HG03354 (cell line): ENCODE measurements around the gene GRN.
"Not testable (repeated sequence)": the region's sequence is repeated elsewhere in the genome, so short reads cannot be mapped to it uniquely, and the experiment has no call there.

ENCODE experiments used
- ATAC-seq: cut with Tn5 transposase; IDR thresholded peaks from one replicate; pipeline ENCODE4 v1.9.1; 2021; ENCODE audit warnings: mild to moderate bottlenecking; ENCODE audit not compliant: unreplicated experiment, poor library complexity, severe bottlenecking

The GRN gene

DNA sequence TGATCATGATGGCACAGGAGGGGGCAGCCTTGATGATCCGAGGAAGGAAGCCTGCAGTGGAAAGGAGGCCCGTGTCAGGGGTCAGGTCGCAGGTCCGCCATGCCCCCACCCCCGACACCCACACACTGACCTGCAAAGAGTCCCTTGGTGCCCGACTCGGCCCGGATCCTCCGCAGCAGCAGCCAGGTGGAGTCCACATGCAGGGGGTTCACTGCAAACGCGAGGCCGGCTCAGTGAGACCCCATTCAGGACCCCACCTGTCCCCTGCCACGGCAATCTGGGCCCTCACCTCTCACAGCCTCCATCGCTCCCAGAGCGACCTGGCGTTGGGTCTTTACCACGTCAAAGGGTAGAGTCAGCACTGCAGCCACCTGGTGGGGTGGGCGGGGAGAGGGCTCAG is 25.0 kb upstream of the GRN start:
- ATAC-seq: no peak

DNA sequence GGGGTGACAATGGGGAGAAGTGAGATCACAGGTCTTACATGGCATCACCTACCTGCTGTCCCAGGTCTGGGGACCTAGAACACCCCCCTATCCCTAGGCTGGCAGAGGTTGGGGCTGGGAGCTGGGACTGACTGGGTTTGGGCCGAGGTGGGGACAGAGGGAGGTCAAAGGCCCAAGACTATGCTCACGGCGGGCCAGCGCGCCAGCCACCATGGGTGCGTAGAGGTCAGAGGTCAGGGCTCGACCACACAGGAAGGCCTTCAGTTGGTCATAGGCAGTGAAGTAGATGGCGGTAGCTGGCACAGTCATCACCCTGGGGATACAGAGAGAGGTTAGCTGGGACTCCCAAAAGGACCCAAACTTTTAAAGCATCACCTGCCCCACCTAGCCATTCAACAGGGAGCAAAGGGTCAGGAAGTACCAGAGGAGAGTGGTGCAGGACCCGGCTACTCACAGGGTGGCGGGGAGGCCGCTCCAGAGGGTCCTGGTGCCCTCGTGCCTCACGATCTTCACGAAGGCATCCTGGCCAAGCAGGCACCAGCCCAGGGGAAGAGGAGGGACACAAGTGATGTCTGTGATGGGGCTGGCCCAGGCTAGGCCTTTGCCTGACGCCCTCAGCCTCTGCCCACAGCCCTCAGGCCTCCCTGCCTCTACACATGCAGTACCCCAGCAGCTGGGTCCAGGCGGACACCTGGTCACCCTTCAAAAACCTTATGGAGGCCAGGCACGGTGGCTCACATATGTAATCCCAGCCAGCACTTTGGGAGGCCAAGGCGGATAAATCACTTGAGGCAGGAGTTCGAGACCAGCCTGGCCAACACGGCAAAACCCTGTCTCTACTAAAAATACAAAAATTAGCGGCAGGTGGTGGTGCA is 23.6 kb upstream of the GRN start:
- ATAC-seq: no peak

DNA sequence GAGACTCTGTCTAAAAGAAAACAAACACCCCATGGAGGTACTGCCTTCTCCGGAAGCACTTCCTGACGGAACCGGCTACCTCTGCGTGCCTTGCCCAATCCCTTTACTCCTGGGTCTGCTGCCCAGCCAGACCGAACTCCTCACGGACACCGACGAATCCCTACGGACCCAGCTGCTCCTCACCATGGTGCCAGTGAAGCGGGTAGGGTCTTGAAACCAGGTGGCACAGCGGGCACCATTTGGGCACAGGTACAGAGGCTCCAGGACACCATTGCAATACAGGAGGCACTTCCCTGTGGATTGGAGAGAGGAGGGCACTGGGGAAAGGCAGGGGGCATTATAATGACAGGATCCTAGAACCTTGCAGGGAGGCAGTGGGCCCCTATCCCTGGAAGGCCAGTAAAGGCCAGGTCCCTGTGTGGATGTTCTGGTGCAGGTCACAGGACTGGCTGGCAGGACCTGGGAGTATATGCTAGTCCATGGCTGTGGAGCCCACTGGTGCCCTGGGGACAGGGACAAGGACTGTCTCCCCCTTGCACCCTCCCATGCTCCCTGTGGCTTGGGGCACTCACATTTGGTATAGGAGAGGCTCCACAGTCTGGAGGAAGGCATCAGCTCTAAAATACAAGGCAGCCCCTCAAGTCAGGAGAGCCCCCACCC is 22.7 kb upstream of the GRN start:
- ATAC-seq: no peak

DNA sequence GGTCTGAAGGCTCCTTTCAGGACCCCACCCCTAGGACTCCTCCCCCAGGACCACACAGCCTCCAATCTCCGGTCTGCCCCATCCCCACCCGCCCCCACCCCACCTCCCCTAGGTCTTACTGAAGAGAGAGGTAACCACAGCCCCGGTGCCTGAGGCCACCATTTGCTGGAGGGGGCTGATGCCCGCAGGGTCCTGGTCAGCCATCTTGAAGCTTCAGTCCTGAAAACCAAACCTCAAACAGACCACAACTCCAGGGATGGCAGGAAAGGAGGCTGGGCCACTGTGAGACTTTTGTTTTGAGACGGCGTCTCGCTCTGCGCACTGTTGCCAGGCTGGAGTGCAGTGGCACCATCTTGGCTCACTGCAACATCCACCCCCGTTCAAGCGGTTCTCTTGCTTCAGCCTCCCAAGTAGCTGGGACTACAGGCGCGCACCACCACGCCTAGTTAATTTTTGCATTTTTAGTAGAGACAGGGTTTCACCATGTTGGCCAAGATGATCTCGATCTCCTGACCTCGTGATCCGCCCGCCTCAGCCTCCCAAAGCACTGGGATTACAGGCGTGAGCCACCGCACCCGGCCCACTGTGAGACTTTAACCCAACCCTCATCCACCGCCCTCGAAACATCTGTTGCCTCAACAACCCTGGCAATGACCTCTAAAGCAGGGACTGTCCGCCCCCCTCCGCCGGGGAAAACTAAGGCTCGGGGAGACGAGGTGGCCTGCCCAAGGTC is 21.6 kb upstream of the GRN start:
- ATAC-seq: no peak

DNA sequence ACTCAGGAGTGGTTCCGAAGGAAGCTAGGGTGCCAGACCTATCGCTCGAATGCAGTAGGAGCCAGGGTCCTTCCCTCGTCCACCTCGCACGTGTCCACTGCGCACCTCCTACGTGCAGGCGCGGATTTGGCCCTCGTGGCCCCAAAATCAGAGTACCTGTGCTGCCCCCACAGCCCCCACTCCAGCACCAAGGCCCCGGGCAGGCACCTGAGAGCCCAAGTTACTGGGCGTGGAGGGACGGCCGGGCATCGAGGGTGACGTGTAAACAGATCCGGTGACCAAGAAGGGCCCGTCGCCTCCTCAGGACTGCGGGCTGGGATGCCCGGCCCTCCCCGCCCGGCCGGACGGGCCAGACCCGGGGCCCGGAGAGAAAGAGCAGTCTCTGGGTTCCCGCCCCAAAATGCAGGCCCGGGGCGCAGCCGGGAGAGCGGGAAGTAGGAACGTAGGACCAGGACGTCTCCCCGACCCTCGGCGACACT is 21.0 kb upstream of the GRN start:
- peak; percentile 1 for ATAC-seq

DNA sequence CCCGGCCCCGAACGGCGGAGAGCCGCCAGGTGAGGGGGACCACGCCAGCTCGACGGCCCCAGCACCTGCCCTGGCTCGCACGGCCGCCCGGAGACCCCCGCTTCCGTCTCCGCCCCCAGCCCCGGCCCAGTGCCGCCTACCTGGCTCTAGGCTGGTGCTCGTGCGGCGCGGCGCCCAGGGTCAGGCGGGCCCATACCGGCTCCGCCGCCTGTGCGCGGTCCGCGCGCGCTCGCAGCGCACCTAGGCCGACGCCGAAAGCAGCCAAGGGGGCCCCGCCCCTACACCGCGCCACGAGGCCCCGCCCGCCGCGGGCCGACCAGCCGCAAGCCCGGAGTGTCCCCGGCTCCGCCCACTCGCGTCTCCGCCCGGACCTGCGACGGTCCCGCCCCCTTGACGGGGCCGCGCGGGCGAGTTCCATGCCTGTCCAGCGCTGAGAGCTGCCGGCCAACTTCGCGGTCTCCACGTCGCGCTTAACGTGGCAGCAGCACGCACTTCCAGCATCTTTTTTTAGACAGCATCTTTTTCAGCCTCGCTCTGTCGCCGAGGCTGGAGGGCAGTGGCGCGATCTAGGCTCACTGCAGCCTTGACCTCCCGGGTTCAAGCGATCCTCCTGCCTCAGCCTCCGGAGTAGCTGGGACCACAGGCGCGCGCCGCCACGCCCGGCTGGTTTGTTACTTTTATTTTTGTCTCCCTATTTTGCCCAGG is 20.4 kb upstream of the GRN start, which contains the start of gene SLC25A39:
Gene SLC25A39, minus strand, starts transcription at position 253 of the 705 bp plus-strand sequence. CDS start 1,261 bp downstream, outside the sequence.
- ATAC-seq: peak; percentile 55

DNA sequence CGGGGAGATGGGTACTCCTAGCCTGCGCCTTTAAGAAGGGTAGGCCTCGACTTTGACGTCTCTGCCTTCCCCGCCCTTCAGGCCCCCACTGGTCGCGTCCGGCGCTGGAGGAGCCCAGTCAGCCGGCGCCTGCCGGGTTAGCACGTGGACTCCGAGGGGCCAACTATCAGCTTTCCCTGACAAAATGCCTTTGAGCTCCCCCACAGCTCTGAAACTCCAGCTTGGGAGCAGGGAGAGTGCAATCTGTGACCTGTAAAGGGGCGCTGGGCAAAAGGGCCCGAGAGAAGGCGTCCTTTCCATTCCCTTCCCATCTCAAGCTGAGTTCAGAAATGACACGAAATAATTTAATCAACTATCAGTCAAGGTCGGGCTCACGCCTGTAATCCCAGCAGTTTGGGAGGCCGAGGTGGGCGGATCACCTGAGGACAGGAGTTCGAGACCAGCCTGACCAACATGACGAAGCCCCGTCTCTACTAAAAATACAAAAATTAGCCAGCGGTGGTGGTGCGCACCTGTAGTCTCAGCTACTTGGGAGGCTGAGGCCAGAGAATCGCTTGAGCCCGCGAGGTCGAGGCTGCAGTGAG is 18.1 kb upstream of the GRN start:
- ATAC-seq: peak; percentile 52

DNA sequence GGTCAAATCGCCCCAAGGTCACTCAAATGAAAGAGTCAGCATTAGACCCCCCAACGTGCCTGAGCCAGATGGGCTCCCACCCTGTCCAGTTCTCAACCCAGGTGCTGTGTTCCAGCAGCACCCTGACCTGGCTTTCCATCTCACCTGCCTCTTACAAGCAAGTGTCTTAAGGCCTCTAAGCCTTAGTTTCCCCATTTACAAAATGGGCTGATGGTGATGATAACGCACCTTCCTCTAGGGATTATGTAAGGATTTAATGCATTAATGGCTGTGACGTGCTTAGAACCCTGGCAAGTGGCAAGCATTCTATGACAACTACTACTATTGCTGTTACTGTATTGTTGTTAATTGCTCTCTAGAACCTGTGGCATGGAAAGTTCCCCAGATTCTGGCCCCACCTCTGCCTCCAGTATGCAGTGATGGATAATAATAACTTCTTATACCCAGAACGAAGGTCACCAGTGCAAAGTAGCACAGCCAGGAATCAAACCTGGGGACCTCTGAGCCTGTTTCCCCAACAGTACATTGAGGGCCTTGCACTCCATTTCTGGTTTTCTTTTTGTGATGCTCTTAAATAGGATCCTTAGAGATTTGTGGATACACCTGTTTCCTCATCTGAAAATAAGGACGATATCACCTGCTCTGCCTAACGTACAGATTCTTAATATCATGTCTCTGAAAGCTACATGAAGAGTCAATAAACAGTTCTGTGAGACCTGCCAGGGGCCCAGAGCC is 17.2 kb upstream of the GRN start:
- no peak for ATAC-seq

DNA sequence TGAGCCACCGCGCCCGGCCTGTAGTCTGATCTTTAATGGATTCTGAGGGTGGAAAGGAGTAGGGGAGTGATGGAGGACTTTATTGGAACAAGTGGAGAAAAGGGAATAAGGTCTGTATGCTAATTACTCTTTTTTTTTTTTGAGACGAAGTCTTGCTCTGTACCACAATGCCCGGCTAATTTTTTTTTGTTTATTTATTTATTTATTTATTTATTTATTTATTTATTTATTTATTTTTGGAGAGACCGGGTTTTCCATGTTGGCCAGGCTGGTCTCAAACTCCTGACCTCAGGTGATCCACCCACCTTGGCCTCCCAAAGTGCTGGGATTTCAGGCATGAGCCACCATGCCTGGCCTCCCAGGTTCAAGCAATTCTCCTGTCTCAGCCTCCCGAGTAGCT is 15.6 kb upstream of the GRN start:
- not testable (repeated sequence) for ATAC-seq

DNA sequence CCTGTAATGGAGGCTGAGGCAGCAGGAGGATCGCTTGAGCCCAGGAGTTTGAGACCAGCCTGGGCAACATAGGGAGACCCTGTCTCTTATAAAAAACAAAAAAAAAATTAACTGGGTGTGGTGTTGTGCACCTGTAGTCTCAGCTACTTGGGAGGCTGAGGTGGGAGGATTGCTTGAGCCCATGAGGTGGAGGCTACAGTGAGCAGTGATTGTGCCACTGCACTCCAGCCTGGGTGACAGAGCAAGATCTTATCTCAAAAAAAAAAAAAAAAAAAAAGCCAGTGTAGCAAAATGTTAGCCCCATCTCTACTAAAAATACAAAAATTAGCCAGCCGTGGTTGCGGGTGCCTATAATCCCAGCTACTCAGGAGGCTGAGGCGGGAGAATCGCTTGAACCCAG is 14.8 kb upstream of the GRN start:
- ATAC-seq: not testable (repeated sequence)

DNA sequence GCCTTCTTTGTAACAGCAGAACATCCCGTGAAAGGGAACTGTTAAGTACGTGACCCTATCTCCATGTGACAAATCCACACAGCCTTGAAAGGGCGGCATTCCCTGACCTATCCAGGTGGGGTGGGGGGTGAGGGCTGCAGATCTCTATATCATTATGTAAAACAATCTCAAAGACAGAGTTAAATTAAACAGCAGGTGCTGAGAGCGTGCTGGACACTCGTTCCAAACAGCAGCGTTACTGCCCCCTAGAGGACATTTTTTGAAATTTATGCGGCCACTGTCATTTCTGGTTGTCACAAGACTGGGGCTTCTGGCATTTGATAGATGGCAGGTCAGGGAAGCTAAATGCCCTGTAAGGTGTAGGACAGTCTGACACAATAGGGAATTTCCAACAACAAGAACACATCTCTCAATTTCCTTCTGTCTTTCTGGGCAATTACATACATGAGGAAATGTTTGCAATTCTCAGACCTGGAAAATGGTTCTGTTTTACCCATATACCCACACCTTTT is 13.8 kb upstream of the GRN start:
- ATAC-seq: no peak

DNA sequence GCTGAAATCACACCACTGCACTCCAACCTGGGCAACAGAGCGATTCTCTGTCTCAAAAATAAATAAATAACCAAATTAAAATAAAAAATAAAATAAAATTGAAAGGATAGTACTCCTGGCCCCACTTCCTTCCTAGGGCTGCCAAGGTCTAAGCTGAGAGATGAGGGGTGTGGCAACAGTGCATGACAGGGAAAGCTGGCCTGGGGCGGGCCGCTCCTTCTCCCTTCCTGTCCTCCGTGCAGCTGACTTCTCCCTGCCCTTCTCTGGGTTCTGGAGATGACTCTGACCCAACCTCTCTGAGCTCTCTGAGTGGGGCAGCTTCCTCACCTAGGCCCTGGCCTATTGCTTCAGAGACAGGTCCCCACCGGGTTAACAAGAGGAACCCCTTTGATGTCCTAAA is 11.7 kb upstream of the GRN start:
- ATAC-seq: no peak

DNA sequence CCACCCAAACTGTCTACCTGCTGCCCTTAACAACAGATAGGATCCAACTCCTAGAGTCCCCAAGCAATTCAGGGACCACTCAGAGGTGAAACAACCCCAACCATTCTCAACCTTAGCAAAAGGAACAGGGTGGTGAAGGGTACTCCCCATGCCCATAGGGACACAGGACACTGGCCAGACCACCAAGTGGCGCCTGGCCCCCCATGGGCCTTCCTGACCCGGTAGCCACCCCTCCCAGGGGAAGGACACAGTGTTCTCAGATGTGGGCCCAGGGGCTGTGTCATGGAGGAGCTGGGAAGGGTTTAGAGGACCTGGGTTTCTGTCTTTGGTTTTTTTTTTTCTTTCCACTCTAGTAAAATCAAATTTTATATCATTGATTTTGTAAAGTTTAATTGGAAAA is 10.8 kb upstream of the GRN start:
- ATAC-seq: no peak

DNA sequence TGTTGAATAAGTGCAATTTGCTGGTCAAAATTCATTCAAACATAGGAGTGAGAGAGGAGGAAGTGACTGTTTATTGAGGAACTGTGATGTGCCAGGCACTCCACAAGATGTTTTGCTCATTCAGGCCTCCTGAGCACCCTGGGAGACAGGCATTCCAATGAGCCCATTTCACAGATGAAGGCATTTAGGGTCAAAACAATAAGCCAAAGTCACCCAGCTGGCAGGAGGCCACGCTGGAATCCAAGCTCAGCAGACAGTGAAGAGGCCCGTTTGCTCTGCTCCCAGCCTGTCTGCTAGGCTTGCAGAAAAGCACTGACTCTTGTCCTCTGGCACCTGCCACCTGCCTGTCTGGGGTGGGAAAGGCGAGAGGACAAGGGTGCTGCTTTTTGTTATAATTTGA is 10.4 kb upstream of the GRN start:
- no peak for ATAC-seq

DNA sequence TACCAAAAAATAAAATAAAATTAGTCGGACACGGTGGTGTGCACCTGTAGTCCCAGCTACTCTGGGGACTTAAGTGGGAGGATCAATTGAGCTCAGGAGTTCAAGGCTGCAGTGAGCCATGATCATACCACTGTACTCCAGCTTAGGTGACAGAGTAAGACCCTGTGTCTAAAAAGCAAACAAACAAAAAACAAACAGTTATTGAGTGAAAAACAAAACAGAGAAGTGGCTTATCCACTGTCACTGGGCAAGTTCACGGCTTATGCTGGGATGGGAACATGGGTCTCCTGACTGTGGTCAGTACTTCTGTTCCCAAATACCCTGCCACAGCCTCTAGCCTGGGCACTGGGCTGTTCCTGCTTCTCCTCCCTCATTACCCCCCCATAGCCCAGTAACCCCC is 9.5 kb upstream of the GRN start:
- no peak for ATAC-seq

DNA sequence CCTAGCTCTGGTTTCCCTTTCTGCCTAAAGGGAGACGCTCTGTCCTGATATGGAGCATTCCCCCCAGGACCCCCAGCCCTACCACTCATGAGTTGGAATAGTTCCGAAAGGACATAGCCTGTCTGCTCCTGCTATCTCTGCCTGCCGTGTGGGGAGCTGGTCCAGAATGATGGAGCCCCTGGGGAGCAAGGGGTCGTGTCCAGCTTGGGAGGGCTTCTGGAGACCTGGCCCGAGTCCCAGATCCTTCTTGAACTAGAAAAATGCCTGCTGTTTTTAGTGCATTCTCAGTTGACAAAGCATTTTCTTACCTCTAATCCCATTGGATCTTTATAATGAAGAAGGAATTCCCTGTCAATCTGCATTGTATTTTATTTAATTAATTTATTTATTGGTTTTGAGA is 9.1 kb upstream of the GRN start:
- no peak for ATAC-seq

DNA sequence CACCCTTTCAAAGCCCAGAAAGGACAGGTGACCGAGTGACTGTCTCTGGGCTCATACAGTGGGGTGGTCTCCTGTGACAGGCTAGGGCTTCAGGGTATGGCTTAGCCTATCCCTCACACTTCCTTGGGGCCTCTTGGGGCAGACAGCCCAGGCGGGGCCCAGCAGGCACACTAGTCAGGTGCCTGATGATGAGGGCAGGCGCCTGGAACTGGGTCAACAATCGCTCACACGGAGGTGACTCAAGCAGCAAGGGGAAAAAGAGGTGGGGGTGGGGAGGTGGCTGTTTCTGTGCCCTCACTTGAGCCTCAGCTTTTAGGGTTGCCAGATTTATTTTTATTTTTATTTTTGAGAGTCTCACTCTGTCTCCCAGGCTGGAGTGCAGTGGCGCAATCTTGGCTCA is 6.4 kb upstream of the GRN start:
- no peak for ATAC-seq

DNA sequence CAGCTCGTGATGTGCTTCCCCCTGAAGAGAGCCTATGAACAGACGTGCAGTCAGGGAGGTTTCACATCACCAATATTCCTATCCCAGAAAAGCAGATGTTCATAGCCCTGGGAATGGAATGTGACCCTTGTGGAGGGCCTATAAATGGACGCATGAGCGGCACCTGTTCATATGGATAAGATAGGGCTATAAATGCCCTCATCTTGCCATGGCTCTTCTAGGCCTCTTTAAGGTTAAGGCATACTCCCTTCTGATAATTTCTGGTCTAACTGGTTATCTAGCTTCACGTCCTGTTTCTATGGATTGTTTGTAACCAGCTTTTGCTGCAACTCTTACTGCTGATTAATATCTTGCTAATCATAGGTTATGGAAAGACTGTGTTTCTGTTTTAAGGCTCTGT is 4.5 kb upstream of the GRN start:
- ATAC-seq: not testable (repeated sequence)
